Activated T-cell treated with anti-CD3 and anti-CD28 coated beads, Interleukin-2, amount 50 U/mL, for 24 hours (primary cell): ENCODE measurements around the gene SIGLEC10.

Source experiments
- DNase-seq: peaks from one replicate; pipeline ENCODE4 v3.0.0-alpha.2; 2020
- H3K27ac Mint-ChIP-seq: 2 replicates; pipeline ENCODE4 v1.8.0; 2020; ENCODE audit warnings: mild to moderate bottlenecking, mixed read lengths
- H3K27me3 Mint-ChIP-seq: 2 replicates; pipeline ENCODE4 v1.8.0; 2020; ENCODE audit warnings: mixed read lengths
- H3K36me3 Mint-ChIP-seq: 2 replicates; pipeline ENCODE4 v1.8.0; 2020; ENCODE audit warnings: low read depth, mixed read lengths
- H3K4me1 Mint-ChIP-seq: 2 replicates; pipeline ENCODE4 v1.8.0; 2020; ENCODE audit warnings: low read depth, mixed read lengths
- H3K4me3 Mint-ChIP-seq: 2 replicates; pipeline ENCODE4 v1.8.0; 2020; ENCODE audit warnings: mild to moderate bottlenecking, moderate library complexity, mixed read lengths
- H3K9me3 Mint-ChIP-seq: 2 replicates; pipeline ENCODE4 v1.8.0; 2020; ENCODE audit warnings: mixed read lengths

SIGLEC10 gene

DNA sequence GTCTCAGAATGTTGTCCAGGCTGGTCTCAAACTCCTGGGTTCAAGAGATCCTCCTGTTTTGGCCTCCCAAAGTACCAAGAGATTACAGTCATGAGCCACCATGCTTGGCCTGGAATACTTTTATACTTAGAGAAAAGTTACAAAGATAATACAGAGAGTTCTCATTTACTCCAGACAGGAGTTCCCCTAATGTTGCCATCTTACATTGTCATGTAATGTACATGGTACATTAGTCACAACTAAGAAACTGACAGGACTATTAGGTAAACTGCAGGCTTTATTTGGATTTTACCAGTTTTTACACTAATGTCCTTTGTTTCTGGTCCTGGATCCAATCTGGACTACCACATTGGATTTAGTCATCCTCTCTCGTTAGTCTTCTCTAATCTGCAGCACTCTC lies 24.7 kb downstream of the SIGLEC10 start:
- Mint-ChIP-seq H3K4me1 (peaks cover 58% of the 10 kb centered on the region), H3K4me3 (peak overlapping the region; percentile 16), H3K27me3 (no peaks in the 10 kb centered on the region), H3K36me3 (peaks cover 12% of the 10 kb centered on the region), H3K27ac (peak overlapping the region; percentile 26), H3K9me3 (no peaks in the 10 kb centered on the region)
- DNase-seq, result no peak

DNA sequence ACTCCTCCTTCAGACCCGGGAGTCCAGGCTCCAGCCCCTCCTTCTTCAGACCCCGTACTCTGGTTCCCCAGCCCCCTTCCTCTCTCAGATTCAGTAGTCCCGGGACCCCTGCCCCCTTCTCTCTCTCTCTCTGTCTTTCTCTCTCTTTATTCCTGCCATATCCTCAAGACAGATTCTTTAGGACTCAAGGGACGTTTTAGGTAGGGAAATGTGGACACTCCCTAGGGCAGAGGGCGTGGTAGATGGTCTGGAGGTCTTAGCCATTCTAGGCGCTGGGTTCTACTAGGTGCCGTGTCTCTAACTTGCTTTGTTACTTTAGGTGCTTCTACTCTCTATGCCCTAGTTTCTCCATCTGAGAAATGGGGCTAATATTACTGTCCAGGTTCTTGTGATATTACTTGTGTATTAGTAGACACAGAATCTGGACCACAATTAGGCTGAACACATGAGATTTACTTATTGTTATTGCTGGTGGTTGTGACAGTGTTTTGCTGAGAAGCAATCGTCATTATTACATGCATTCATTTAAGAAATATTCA lies 26.3 kb downstream of the SIGLEC10 start:
- Mint-ChIP-seq H3K36me3 (peaks cover 11% of the 10 kb centered on the region), H3K27ac (no peak overlapping the region), H3K9me3 (no peaks in the 10 kb centered on the region), H3K27me3 (no peaks in the 10 kb centered on the region), H3K4me3 (no peak overlapping the region), H3K4me1 (peaks cover 49% of the 10 kb centered on the region)
- no peak for DNase-seq

DNA sequence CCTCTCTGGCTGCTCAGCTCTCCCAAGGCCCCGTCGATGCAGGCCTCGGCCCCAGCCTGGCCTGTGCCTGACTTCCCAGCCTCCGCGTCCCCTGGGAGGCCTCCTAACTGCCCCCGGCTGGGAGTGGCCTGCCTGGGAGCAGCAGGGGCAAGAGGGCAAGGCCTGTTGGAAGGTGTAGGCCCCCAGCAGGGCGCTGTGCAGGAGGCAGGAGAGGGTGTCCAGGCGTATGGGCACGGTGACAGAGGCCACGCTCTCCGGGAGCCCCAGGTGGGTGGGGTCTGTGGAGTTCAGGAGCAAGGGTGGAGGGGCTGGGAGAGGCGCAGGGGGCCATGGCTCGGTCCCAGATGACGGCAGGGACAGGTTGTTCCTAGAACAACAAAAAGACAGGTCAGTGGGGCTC lies 28.3 kb downstream of the SIGLEC10 start:
- H3K4me1 Mint-ChIP-seq, result peaks cover 31% of the 10 kb centered on the region
- H3K27me3 Mint-ChIP-seq, result no peaks in the 10 kb centered on the region
- H3K36me3 Mint-ChIP-seq, result no peaks in the 10 kb centered on the region
- no peak overlapping the region for H3K4me3 Mint-ChIP-seq
- DNase-seq, result no peak
- H3K27ac Mint-ChIP-seq, result no peak overlapping the region
- H3K9me3 Mint-ChIP-seq, result no peaks in the 10 kb centered on the region

DNA sequence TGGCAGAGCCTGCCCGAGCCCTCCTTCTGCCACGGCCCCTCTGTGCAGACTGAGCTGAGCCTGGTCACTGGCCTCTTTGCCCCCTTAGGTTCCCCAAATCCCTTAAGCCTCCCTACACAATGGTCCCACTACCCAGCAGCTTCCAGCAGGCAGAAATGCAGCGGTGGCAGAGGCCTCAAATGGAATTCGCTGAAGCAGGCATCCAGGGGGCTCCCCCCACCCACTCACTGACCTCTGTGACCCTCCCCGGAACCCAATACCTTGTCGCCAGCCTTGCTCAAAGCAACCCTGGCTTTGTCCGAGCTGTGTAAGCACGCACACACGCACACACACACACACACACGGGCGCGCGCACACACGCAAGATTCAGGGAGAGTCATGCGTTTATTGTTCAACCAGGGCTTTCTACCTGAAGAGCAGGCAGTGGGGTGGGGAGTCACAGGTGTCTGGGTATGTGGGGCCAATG lies 29.5 kb downstream of the SIGLEC10 start, which contains the start of gene LIM2:
Gene LIM2 (minus strand): TSS at position 51 of the 466 bp plus-strand sequence. CDS start 531 bp downstream, outside the sequence.
- H3K9me3 Mint-ChIP-seq, result no peaks in the 10 kb centered on the region
- peaks cover 22% of the 10 kb centered on the region for H3K4me1 Mint-ChIP-seq
- H3K27me3 Mint-ChIP-seq, result no peaks in the 10 kb centered on the region
- no peak for DNase-seq
- peak within 1 kb of the TSS; percentile 15 for H3K4me3 Mint-ChIP-seq
- peak within 1 kb of the TSS; percentile 35 for H3K27ac Mint-ChIP-seq
- H3K36me3 Mint-ChIP-seq, result no peaks in the 10 kb centered on the region

DNA sequence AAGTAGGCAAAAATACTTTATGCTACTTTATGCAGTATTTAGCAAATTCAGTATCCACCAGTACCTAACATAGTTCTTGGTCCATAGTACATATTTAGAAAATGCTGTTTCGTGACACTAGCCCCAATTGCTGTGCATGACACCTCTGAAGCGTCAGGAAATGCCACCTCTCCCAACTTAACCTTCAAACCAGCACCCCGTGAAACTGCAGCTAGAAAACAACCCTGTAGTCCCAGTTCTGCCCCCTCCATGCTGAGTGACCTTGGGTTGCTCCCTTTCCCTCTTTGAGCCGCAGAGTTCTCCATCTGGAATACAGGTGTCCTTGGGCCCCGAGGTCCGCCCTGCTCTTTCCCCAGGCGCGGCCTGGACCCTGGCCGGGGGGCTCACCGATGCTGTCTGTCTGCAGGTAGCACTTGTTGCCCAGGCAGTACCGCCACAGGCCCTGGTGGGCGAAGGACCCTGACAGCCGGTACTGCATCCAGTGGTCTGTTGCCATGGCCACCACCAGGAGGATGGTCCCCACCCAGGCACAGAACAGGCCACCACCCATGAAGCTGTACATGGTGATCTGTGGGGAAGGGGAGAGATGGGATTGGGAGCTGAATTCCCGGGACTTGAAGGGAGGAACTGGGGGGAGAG lies 30.4 kb downstream of the SIGLEC10 start:
- no peaks in the 10 kb centered on the region for H3K36me3 Mint-ChIP-seq
- DNase-seq, result no peak
- peaks cover 19% of the 10 kb centered on the region for H3K4me1 Mint-ChIP-seq
- H3K4me3 Mint-ChIP-seq, result peak overlapping the region; percentile 15
- peaks cover under 1% of the 10 kb centered on the region for H3K9me3 Mint-ChIP-seq
- no peaks in the 10 kb centered on the region for H3K27me3 Mint-ChIP-seq
- H3K27ac Mint-ChIP-seq, result peak overlapping the region; percentile 35

DNA sequence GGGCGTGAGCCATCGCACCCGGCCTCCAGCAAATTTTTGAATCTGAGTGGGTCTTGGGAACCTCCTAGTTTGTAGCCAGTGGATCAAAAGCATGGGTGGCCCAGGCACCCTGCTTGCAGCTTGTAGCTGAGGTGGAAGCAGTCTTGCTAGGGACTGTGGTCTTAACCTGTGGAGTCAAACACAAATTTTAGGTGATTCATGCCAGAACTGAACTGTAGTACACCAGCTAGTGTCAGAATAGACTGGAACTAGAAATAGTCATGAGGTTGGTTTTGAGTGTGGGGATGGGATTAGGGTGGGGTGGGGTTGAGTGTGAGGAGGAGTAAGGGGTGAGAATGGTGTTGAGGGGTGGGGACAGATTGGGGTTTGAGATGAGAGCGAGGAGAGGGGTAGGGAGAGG lies 35.4 kb downstream of the SIGLEC10 start:
- no peak for DNase-seq
- peaks cover 2% of the 10 kb centered on the region for H3K9me3 Mint-ChIP-seq
- H3K4me1 Mint-ChIP-seq, result peaks cover 29% of the 10 kb centered on the region
- H3K27ac Mint-ChIP-seq, result no peak overlapping the region
- no peaks in the 10 kb centered on the region for H3K36me3 Mint-ChIP-seq
- H3K27me3 Mint-ChIP-seq, result no peaks in the 10 kb centered on the region
- H3K4me3 Mint-ChIP-seq, result no peak overlapping the region

DNA sequence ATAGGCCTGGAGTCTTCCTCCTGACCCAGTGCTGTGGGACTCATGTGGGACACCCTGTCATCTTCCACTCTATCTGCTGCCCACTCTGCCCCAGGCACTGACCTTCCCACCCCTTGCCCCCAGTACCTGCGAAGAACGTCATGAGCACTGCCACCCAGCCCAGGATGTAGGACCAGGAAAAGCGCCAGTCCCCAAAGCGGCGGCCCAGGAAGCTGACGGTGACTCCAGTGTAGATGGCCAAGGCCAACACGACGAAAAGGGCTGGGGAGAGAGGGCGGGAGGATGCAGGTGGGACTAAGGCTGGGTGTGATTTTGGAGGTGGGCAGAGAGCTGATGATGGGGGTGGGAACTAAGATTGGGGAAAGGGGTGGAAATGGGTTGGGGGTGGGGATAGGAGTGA lies 37.1 kb downstream of the SIGLEC10 start:
- no peak overlapping the region for H3K4me3 Mint-ChIP-seq
- DNase-seq, result no peak
- H3K4me1 Mint-ChIP-seq, result peaks cover 44% of the 10 kb centered on the region

DNA sequence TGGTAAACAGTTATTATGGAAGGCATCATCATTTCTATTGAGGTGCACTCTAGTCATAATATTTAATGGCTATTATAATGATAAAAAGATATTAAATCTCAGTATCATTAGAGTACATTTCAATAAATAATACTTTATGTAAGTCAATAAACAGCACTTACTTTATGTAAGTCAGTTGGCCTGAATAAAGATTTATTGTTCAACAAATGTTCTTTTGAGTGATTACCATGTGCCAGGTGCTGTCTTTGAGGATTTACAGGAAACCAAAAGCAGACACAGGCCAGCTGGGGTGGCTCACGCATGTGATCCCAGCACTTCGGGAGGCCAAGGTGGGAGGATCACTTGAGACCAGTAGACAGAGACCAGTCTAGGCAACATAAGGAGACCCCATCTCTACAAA lies 40.0 kb downstream of the SIGLEC10 start:
- Mint-ChIP-seq H3K4me1 (peaks cover 70% of the 10 kb centered on the region), H3K27ac (no peak overlapping the region), H3K27me3 (no peaks in the 10 kb centered on the region), H3K36me3 (peaks cover 3% of the 10 kb centered on the region), H3K9me3 (peaks cover 4% of the 10 kb centered on the region), H3K4me3 (no peak overlapping the region)
- DNase-seq, result no peak

More for the DNA sequence above, 37.1 kb downstream of the SIGLEC10 start:
- H3K27me3 Mint-ChIP-seq, result no peaks in the 10 kb centered on the region
- peaks cover under 1% of the 10 kb centered on the region for H3K36me3 Mint-ChIP-seq
- peaks cover 2% of the 10 kb centered on the region for H3K9me3 Mint-ChIP-seq
- H3K27ac Mint-ChIP-seq, result no peak overlapping the region

DNA sequence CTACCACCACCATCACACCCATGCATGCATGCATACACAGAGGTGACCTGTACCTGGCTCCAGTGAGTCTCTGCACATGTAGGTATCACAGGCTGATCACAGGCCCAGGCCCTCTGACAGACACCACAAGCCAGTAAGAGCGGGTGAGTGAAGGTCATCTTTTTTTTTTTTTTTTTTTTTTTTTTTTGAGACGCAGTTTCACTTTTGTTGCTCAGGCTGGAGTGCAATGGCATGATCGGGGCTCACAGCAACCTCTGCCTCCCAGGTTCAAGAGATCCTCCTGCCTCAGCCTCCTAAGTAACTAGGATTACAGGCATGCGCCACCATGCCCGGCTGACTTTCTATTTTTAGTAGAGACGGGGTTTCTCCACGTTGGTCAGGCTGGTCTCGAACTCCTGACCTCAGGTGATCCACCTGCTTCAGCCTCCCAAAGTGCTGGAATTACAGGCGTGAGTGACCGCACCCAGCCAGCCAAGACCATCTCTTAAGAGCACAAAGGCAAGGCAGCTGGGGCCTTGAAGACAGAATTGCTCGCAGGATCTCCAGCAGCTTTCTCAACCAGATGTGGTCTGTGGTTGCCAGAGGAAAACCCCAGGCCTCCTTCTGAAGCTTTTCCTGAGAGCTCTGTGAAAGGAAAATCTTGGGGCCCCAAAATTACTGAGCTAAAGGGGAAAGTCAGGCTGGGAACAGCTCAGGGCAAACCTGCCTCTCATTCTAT lies 41.8 kb downstream of the SIGLEC10 start:
- Mint-ChIP-seq H3K27me3 (no peaks in the 10 kb centered on the region), H3K9me3 (peaks cover 2% of the 10 kb centered on the region), H3K4me1 (peaks cover 78% of the 10 kb centered on the region), H3K27ac (peak overlapping the region; percentile 90), H3K36me3 (peaks cover 21% of the 10 kb centered on the region), H3K4me3 (peak overlapping the region; percentile 67)
- peak; percentile 64 for DNase-seq

DNA sequence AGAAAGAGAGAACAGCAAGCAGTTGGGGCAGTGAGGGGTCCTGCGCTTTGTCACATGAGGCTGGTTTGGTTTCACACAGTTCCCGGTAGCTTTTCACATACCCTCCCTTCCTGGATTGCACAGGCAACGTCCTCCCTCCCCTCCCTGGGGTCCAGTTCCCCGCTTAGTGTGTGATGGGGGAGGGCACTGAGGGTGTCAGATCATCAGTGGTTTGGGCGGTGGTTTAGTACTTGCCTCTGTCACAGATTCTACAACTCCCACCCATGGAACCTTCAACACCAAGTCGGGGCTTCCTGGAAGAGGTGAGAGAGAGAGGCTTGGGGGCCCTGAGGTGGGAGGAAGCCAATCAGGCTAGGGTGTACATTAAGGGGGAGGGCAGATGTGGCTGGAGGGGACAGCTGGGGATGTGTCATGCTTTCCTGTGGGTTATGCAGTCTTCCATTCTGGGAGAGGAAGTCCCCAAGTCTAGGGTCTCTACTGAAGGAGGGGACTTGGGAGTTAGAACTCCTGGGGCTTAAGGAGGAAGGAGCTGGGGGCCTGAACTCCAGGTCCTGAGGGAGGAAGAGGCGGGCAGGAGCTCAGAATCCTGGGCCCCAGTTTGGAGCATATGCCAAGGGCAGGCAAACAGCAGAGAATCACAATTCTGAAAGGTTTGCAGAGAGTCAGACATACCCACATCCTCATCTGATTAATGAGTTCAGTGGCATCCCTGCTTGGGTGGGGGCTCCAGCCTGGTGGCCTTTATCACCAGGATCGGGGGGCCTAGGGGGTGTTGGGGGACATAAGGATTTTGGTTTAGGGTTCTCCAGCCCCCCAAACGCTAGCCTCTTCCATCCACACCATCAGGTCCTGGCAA lies 44.6 kb downstream of the SIGLEC10 start, which contains the start of gene NKG7:
Gene NKG7 (minus strand): TSS at position 6 of the 856 bp plus-strand sequence. CDS start 119 bp downstream, outside the sequence.
- H3K9me3 Mint-ChIP-seq, result peaks cover 2% of the 10 kb centered on the region
- peaks cover 77% of the 10 kb centered on the region for H3K4me1 Mint-ChIP-seq
- no peaks in the 10 kb centered on the region for H3K27me3 Mint-ChIP-seq
- H3K27ac Mint-ChIP-seq, result peak within 1 kb of the TSS; percentile 98
- peaks cover 37% of the 10 kb centered on the region for H3K36me3 Mint-ChIP-seq
- DNase-seq, result peak; percentile 81
- peak within 1 kb of the TSS; percentile 97 for H3K4me3 Mint-ChIP-seq

DNA sequence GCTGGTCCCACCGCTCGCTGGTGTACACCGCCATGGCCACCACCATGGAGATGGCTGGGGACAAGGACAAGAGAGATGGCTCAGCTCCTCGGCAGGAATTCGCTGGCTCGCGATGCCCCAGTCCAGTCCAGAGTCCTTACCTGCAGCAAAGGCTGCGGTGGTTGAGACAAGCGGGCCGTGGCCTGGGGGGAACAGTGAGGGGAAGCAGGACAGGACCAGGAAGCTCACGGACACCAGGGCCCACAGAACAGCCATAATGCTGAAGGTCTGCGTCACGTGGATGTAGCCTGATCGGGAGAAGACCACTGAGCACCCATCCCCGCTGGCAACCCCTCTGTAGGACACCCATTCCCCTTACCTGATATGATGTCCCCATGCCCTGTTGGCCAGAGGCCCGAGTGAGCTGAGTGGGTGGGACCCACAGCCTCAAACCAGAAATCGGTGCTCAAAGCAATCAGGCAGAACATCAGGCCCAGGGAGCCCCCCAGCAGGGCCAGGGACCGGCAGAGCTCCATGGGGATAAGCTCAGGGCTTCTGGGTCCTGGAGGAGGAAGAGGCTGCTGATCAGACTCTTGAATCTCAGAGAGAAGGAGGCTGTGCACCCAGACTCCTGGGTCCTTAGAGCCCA lies 45.3 kb downstream of the SIGLEC10 start:
- DNase-seq, result no peak
- Mint-ChIP-seq H3K9me3 (peaks cover 2% of the 10 kb centered on the region), H3K27ac (peak overlapping the region; percentile 98), H3K4me1 (peaks cover 77% of the 10 kb centered on the region), H3K4me3 (peak overlapping the region; percentile 97), H3K36me3 (peaks cover 43% of the 10 kb centered on the region), H3K27me3 (no peaks in the 10 kb centered on the region)

DNA sequence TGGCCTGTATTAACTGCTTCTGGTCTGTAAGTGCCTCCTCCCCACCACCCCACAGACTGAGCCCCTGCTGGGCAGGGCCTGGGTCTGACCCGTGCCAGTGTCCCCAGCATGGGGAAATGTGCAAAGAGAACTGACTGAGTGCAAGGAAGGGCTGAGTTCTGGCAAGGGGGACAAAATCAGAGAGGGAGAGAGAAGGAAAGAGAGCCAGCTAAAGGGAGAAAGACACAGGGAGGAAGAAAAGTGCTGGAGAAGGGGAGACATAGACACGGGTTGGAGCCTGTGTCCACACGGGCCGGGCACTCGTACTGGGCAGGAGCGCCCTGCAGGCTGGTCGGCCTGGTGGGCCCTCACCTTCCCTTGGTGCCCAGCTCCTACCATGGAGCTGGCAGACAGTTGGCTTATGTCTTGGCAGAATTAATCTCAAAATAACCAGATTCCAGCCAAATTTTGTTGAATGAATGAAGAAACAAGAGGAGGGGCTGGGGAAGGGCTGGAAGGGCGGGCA lies 46.2 kb downstream of the SIGLEC10 start:
- Mint-ChIP-seq H3K27ac (peak overlapping the region; percentile 98), H3K27me3 (no peaks in the 10 kb centered on the region), H3K4me3 (peak overlapping the region; percentile 97), H3K9me3 (peaks cover 2% of the 10 kb centered on the region), H3K36me3 (peaks cover 51% of the 10 kb centered on the region), H3K4me1 (peaks cover 75% of the 10 kb centered on the region)
- DNase-seq, result no peak

DNA sequence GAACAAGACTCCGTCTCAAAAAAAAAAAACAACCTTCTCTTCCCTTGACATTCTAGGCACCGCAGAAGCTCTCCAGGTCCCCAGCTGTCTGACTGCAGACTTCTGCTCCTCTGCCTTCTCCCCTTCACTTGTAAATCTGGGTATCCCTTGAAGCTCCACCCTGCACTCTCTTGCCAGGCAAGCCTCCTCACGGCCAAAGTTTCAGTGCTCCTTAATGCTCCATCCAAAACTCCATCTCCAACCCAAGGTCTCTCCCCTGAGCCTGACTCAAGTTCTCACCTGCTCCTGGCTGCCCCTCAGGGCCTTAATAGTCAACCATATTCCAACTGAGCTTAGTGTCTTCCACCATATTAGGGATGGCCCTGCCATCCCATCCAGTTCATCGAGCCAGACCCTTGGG lies 47.2 kb downstream of the SIGLEC10 start:
- Mint-ChIP-seq H3K9me3 (peaks cover under 1% of the 10 kb centered on the region), H3K4me3 (peak overlapping the region; percentile 97), H3K27ac (peak overlapping the region; percentile 98), H3K36me3 (peaks cover 58% of the 10 kb centered on the region), H3K27me3 (no peaks in the 10 kb centered on the region), H3K4me1 (peaks cover 68% of the 10 kb centered on the region)
- no peak for DNase-seq
